ENCODE data around the gene PLEKHA6.

The PLEKHA6 gene

GRCh38 chr1:204203206-204203767, 156.4 kb downstream of the PLEKHA6 start:
- no peak for DNase-seq

DNA sequence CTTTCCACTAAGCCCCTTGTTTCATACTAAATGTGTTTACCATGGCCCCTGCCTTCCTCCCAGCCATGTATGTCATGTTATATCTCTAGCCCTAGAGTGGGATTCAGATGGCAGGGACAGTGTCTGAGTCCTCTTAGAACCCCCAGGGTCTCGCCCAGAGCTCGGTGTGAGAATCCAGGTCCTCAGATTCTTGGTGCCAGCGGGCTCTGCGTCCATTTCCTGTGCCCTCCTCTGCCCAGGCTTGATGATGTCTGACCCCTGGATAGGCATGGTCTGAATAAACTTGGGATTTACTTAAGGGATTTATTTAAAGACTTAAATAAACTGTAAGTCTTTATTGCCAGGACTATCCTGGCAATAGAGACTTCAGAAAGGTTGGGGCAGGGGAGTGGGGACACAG, 157.2 kb downstream of the PLEKHA6 start:
- DNase-seq: no peak

GRCh38 chr1:204201348-204202040, 158.2 kb downstream of the PLEKHA6 start:
- no peak for DNase-seq

- no peak for DNase-seq
Measured at GRCh38 chr1:204199579-204199978, 160.2 kb downstream of the PLEKHA6 start.

DNA sequence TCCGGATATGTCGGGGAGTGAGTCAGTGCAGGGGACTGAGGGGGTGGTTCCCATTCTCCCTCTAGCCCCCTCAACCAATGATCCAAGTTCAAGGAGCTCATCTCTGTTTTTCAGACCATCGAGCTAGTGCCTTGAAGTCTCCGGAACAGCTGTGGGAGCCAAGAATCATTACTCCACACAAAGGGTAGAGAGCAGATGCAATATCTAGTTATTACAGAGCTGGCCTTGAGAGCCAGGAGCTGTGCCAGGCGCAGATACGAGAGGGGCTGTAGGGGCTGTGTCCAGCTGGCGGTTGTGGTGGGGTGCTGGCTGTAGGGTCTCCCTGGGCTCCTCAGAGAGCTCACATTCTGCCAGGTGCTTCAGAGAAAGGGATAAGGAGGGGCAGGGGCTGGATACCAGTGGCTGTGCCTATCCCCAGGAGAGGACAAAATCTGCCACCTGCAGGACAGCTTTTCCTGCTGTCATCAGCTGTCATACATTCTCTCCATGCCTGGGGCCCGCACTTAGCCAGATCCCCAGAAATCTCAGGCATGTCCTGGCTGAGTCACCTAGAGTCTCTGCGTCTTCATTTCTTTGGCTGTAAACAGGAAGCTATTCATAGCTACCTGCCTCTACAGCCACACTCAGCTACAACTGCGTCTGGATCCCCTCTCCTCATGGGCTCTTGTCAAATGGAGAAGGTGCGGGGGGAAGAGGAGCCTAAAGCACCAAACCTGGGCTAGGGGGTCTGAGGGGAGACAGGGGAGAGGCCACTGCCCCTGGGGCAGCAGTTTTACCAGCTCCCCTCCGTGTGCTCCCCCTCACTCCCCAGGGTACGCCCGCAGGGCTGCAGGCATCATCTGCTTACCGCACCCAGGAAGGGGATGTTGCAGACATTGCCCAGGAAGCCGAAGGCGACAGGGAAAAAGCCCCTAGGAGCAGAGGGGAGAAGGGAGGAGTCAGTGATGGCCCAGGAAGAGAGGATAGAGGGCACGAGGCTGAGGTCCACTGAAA, 161.1 kb downstream of the PLEKHA6 start:
- no peak for DNase-seq

- DNase-seq: no peak
Measured at GRCh38 chr1:204197068-204197467, 162.7 kb downstream of the PLEKHA6 start.

- DNase-seq: no peak
Measured at GRCh38 chr1:204196068-204196795, 163.5 kb downstream of the PLEKHA6 start, which contains the start of gene KISS1. Gene KISS1, minus strand, starts transcription at chr1:204196491. Its CDS starts 3,615 bp downstream, at chr1:204192876.

GRCh38 chr1:204194771-204195170, 165.0 kb downstream of the PLEKHA6 start:
- no peak for DNase-seq

DNA sequence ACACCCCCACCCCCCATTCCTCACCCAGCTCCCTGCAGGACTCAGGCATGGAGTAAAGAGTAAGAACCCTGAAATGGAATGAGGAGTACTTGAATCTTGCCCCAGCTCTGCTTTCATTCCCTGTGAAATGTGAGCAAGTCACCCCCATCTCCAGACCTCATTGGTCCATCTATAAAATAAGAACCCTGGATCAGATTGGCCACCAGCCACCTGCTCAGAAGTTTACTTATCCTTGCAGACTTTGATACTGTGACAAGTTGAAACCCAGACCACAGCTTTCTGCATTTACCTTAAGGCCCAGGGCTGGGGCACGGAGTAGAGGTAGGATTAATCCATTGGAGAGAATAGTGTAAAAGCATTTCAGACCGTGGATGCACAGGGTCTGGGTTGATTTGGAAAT, 165.6 kb downstream of the PLEKHA6 start:
- DNase-seq: no peak

DNA sequence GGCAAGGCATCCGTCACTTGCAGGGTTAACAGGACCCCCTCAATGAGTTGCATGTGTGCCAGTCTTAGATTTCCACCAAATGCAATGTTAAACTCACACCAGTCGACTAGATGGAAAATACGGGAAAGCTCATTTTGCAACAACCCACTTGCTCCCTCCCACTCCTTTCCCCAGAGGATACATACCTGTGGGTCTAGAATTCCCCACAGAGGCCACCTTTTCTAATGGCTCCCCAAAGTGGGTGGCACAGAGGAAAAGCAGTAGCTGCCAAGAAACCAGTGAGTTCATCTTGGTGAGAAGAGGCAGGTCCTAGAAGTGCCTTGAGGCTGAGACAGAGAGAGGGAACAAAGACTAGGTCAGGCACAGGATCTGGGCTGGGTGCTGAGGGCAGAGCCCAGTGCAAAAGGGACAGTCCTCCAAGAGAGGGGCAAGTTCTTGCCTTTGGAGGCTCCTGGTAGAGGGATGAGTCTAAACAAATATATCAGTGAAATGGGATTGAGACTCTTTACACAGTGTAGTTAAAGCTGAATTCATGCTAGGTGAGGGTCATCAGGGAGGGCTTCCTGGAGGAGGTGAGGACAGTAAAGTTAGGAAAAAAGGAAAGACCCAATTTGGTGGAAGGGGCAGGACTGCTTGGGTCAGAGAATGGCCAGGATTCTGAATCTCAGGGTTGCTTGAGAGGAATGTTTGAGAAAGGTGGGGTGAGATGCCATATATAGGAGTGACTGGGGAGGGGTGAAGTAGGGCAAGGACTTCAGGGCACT, 167.0 kb downstream of the PLEKHA6 start:
- DNase-seq: no peak

DNA sequence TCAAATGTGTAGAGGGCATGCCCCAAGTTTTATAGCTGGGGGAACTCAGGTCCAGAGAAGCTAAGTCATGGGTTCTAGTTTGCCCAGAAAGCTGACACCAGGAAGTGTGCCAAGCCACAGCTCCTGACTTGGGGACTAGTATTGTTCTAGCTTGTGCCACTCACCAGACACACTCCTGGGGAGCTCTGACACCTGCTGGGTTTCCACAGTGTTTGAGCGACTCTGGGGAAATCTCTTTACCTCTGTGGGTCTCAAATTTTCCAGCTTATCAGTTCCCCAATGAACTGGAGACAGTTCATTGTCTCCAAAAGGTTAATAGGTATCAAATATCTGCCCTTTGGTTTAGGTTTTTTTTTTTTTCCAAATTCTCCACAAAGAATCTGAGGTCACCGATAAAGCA, 167.7 kb downstream of the PLEKHA6 start:
- DNase-seq: no peak

DNA sequence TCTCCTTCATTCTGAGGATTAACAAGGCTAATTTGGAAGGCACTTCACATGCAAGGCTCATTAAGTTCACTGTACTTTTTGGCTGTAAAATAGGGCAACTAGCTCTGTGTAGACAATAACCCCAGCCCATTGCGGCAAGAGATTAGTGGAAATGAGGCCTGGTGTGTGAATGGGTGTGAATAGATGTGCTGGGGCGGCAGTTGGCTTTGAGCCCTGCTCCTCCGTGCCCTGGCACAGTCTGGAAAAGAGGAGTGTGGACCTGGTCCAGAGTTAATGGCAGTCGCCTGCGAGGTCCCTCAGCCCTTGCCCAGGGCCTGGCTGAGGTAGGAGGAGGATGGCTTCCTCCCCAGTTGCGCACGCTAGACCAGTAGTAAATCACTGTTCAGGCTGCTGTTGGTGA, 168.3 kb downstream of the PLEKHA6 start:
- no peak for DNase-seq

DNA sequence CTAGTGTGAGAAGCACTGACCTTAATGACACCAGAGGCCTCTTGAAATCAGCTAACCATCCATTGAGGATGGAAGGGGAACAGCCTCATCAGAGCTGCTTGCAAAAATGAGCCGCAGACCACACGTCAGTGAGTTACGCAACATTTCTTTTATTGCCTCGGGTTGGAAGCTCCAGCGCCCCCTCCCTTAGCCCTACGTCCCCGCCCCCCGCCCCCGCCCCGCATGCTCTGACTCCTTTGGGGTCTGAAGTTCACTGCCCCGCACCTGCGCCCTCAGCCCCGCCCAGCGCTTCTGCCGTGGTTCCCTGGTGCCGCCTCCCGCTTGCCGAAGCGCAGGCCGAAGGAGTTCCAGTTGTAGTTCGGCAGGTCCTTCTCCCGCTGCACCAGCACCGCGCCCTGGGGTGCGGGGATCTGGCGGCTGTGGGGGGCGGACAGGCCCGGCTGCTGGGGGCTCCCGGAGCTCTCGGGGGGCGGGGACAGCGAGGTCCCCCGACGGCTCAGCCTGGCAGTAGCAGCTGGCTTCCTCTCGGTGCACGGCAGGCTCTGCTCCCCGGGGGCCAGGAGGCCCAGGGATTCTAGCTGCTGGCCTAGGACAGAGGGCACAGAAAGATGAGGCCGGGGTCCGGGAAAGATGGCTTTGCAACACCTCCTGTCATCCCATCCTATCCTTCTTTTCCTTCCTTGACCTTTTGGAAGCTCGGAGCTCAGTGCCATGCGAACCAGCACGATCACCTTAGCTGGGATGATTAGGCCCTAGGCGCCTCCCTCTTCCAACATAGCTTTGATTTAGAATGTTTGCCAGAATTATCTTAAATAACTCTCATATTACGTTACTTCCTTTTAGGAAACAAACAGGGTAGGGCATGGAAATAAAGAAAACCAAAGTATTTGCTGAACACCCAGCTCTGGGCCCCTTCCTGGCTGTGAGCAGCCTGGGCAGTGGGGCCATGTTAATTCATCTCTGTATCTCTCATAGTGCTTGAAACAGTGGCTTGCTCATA, 169.2 kb downstream of the PLEKHA6 start:
- DNase-seq: no peak

GRCh38 chr1:204188959-204189639, 170.6 kb downstream of the PLEKHA6 start:
- DNase-seq: no peak

DNA sequence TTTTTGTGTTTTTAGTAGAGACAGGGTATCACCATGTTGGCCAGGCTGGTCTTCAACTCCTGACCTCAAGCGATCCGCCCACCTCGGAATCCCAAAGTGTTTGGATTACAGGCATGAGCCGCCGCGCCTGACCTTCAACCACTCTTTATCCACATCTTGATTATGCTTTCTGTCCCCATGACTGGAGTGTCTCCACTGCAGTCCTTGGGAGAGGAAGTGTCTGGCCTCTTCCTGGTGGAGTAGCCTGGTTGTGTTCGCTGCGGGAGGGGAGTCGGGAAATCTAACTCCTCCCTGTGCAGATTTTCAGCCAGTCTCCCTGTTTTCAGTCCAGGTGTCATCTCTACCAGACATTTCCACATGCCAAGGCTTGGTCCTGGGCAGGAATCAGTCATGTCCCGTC, 173.1 kb downstream of the PLEKHA6 start:
- no peak for DNase-seq

- DNase-seq: no peak
Measured at GRCh38 chr1:204181116-204181515, 178.6 kb downstream of the PLEKHA6 start.

GRCh38 chr1:204180133-204180532, 179.6 kb downstream of the PLEKHA6 start:
- DNase-seq: no peak

DNA sequence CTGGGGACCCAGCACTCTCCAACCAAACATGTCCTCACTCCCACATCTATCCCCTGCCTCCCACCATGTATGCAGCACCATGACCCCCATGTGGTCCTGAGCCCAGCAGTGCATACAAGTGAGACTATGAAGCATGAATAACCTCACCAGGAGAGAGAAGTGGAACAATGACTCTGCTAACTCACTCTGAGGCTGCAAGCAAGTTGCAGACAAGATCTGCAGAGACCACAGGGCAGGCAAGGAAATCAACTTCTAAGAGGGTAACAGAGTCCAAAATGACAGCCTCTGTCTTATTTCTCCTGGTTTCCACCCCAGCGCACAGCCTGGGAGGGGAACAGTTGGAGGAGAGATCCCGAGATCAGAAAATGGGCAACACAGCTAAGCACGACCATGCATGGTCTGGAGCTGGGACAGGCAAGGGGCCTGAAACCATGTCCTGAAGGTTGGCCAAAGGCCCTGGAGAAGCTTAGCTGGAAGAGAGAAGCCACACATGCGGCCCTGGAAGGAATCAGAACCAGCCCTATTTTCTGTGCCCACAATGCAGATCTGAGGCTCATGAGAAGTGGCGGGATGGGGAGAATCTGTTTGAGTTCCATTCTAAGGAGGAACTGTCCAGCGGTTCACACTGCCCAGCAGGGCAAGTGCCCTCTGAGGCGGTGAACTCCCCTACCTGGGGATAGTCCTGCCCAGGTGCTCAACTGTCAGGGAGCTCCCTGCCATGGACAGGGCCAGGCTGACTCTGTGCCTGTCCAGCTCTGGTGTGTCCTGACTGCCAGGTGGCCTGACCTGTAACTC, 181.0 kb downstream of the PLEKHA6 start:
- DNase-seq: no peak

DNA sequence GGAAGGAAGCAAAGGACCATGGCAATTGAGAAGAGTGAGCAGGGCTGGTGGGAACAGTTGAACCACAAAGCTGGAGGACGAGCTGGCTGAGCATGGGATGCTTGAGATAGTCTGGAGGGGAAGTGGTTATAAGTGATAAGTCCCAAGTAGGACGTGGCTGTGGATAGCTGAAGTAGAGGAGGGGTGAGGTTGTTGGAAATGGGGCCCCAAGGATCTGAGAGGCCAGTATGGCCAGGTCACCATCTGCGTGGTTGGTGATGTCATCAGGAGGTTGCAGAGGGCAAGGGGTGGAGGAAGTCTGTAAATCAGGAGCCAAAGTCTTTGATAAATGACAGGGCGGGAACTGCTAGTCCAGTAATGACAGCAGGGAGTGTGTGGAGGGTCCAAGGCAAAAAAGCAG, 182.6 kb downstream of the PLEKHA6 start:
- no peak for DNase-seq

All from NCI-H1417 treated with DMSO at 0.1 percent for 48 hours (cell line).